Activated naive CD4-positive, alpha-beta T cell treated with anti-CD3 and anti-CD28 coated beads, Interleukin-2, amount 10 ng/mL, durations not matched to agents 7 days and 5 days (primary cell): ENCODE data around the gene TASP1.

ENCODE experiments used
- CTCF ChIA-PET: fragments of 350-600 bp; sonication (Branson Sonifier 250); formaldehyde crosslinking; loops from one replicate; lab custom pipeline; 2021; ENCODE audit warnings: antibody characterized with exemption; lab: Charles Lee
- DNase-seq: peaks from one replicate; pipeline ENCODE4 v3.0.0-alpha.2; 2020
- H3K27ac Mint-ChIP-seq: one replicate; pipeline ENCODE4 v1.8.0; 2021; ENCODE audit warnings: mild to moderate bottlenecking, moderate library complexity, mixed read lengths
- H3K27me3 Mint-ChIP-seq: one replicate; pipeline ENCODE4 v1.8.0; 2021; ENCODE audit warnings: mild to moderate bottlenecking, mixed read lengths
- H3K36me3 Mint-ChIP-seq: one replicate; pipeline ENCODE4 v1.8.0; 2021; ENCODE audit warnings: mixed read lengths
- H3K4me1 Mint-ChIP-seq: one replicate; pipeline ENCODE4 v1.8.0; 2021; ENCODE audit warnings: mixed read lengths
- H3K4me3 Mint-ChIP-seq: one replicate; pipeline ENCODE4 v1.8.0; 2021; ENCODE audit warnings: mild to moderate bottlenecking, moderate library complexity, mixed read lengths
- H3K9me3 Mint-ChIP-seq: one replicate; pipeline ENCODE4 v1.8.0; 2021; ENCODE audit warnings: mixed read lengths

TASP1 gene

GRCh38 chr20:13420625-13421024, 218.1 kb downstream of the TASP1 start:
- no peak for DNase-seq
- CTCF ChIA-PET: interaction anchor here (0.6 kb wide), 1 partner anchor 39 kb away, joined by 3 read pairs; no protein-coding TSS in a partner anchor
- no peaks in the 10 kb centered on the region for H3K27me3 Mint-ChIP-seq
- no peaks in the 10 kb centered on the region for H3K9me3 Mint-ChIP-seq
- H3K36me3 Mint-ChIP-seq: peaks cover under 1% of the 10 kb centered on the region
- no peak overlapping the region for H3K4me3 Mint-ChIP-seq
- no peaks in the 10 kb centered on the region for H3K4me1 Mint-ChIP-seq
- H3K27ac Mint-ChIP-seq: no peak overlapping the region

- H3K36me3 Mint-ChIP-seq: peaks cover 2% of the 10 kb centered on the region
- CTCF ChIA-PET: no interaction called here
- no peaks in the 10 kb centered on the region for H3K9me3 Mint-ChIP-seq
- H3K27me3 Mint-ChIP-seq: no peaks in the 10 kb centered on the region
- no peaks in the 10 kb centered on the region for H3K4me1 Mint-ChIP-seq
- H3K27ac Mint-ChIP-seq: no peak overlapping the region
- no peak for DNase-seq
- H3K4me3 Mint-ChIP-seq: no peak overlapping the region
Observed at GRCh38 chr20:13419477-13419876, 219.3 kb downstream of the TASP1 start.

DNA sequence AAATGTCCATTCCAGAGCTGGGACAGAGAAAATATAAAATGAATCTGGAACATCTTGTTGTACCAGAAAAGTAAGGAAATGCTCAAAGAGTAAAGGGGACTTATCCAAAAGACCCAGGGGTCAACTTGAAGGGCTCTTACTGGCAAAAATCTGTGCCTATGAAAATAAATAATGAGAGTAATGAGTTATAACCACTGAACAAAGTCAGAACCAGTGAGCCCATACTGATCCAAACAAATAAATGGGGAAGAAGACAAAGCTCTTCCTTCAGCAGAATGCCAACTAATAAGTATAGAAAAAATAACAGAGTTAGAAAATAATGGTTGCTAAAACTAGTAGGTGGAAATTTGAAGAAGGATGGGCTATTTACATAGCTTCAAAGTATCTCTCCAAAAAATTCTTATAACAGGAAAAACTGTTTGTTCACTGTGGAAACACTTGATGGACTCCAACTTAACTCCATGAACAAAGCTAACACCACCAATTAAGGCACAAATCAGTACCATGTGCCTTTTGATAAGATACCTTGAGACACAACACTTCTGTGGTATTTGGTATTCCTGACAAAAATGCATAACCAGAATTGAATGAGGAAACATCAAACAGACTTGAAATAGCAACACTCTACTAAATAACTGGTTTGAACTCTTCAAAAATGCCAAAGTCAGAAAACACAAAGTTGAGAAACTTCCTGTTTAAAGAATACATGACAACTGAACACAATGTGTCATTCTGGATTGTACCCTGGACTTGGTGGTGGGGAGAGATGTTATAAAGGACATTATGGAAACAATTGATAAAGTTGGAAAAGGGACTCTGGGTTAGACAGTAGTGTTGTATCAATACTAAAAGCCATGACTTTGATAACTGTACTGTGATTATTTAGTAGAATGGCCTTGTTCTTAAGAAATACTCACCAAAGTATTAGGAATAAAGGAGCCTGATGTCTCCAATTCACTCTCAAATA, 220.2 kb downstream of the TASP1 start:
- no peak overlapping the region for H3K4me3 Mint-ChIP-seq
- H3K27me3 Mint-ChIP-seq: no peaks in the 10 kb centered on the region
- H3K9me3 Mint-ChIP-seq: no peaks in the 10 kb centered on the region
- no peak overlapping the region for H3K27ac Mint-ChIP-seq
- H3K36me3 Mint-ChIP-seq: peaks cover 2% of the 10 kb centered on the region
- no peak for DNase-seq
- CTCF ChIA-PET: no interaction called here
- H3K4me1 Mint-ChIP-seq: no peaks in the 10 kb centered on the region

DNA sequence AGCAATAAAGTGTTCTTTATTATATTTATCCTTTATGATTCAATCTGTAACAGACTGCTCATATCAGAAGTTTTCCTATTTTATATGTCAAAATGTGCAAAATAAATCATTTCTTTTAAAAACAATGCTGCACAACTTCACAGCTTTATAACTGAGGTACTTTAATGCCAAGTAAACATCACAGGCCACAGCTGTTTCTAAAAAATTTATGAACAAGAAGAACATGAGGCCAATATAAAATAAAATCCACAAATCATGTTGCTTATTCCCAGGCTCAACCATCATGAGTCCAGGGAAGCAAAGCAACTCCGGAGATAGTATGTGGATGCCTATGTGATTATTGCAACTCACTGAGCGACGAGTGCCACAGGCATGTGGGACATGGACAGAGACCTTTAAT, 222.2 kb downstream of the TASP1 start:
- H3K27me3 Mint-ChIP-seq: no peaks in the 10 kb centered on the region

DNA sequence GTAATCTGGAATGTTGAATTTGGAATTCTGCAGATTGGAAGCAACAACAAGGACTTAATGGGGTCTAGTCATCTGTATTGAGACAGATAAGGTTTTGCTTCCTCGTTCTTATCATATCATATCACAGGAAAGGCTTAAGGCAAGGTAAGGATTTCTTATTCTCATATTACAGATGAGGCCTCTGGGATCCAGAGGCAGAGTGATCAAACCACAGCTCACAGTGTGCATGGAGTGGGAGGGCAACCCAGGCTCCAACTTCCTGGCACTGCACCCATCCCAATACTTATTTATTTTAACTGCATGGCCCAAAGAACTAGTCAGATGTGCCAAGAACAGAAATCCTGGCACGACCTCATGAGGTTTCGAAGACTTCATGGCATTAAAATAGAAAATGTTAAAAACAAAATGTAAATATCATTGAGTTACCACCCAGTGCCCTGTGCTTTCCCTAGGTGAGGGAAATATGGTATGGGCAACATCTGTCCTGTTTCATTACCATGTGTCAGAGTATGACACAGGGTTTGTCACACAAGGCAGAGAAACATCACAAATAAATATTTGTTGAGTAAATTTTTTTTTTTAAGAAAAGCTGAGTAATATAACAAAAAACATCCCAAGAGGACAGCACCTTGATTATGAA, 225.8 kb downstream of the TASP1 start:
- DNase-seq: no peak
- Mint-ChIP-seq H3K27me3 (no peaks in the 10 kb centered on the region), H3K4me1 (no peaks in the 10 kb centered on the region), H3K36me3 (peaks cover 2% of the 10 kb centered on the region), H3K27ac (no peak overlapping the region), H3K4me3 (no peak overlapping the region), H3K9me3 (no peaks in the 10 kb centered on the region)
- CTCF ChIA-PET: no interaction called here

More for the DNA sequence above, 222.2 kb downstream of the TASP1 start:
- CTCF ChIA-PET: no interaction called here
- no peak for DNase-seq
- Mint-ChIP-seq H3K36me3 (peaks cover 2% of the 10 kb centered on the region), H3K27ac (no peak overlapping the region), H3K4me1 (no peaks in the 10 kb centered on the region), H3K4me3 (no peak overlapping the region), H3K9me3 (no peaks in the 10 kb centered on the region)

GRCh38 chr20:13404293-13404692, 234.4 kb downstream of the TASP1 start:
- H3K4me3 Mint-ChIP-seq: no peak overlapping the region
- no peaks in the 10 kb centered on the region for H3K4me1 Mint-ChIP-seq
- DNase-seq: no peak
- H3K27me3 Mint-ChIP-seq: no peaks in the 10 kb centered on the region
- CTCF ChIA-PET: interaction anchor here (0.5 kb wide), 1 partner anchor 228 kb away, joined by 3 read pairs; no protein-coding TSS in a partner anchor
- H3K9me3 Mint-ChIP-seq: no peaks in the 10 kb centered on the region
- H3K27ac Mint-ChIP-seq: no peak overlapping the region
- no peaks in the 10 kb centered on the region for H3K36me3 Mint-ChIP-seq

- H3K4me3 Mint-ChIP-seq: no peak overlapping the region
- no peaks in the 10 kb centered on the region for H3K36me3 Mint-ChIP-seq
- H3K27me3 Mint-ChIP-seq: no peaks in the 10 kb centered on the region
- H3K4me1 Mint-ChIP-seq: no peaks in the 10 kb centered on the region
- CTCF ChIA-PET: no interaction called here
- H3K9me3 Mint-ChIP-seq: no peaks in the 10 kb centered on the region
- no peak overlapping the region for H3K27ac Mint-ChIP-seq
- no peak for DNase-seq
Observed at GRCh38 chr20:13403453-13403852, 235.3 kb downstream of the TASP1 start.

- CTCF ChIA-PET: no interaction called here
- no peaks in the 10 kb centered on the region for H3K27me3 Mint-ChIP-seq
- DNase-seq: no peak
- no peak overlapping the region for H3K4me3 Mint-ChIP-seq
- no peaks in the 10 kb centered on the region for H3K4me1 Mint-ChIP-seq
- H3K9me3 Mint-ChIP-seq: no peaks in the 10 kb centered on the region
- no peaks in the 10 kb centered on the region for H3K36me3 Mint-ChIP-seq
- no peak overlapping the region for H3K27ac Mint-ChIP-seq
Observed at GRCh38 chr20:13402986-13403385, 235.7 kb downstream of the TASP1 start.

GRCh38 chr20:13402171-13402760, 236.5 kb downstream of the TASP1 start:
- no peaks in the 10 kb centered on the region for H3K4me1 Mint-ChIP-seq
- CTCF ChIA-PET: no interaction called here
- no peaks in the 10 kb centered on the region for H3K36me3 Mint-ChIP-seq
- no peak overlapping the region for H3K4me3 Mint-ChIP-seq
- DNase-seq: no peak
- no peak overlapping the region for H3K27ac Mint-ChIP-seq
- H3K27me3 Mint-ChIP-seq: no peaks in the 10 kb centered on the region
- H3K9me3 Mint-ChIP-seq: no peaks in the 10 kb centered on the region

- Mint-ChIP-seq H3K27me3 (no peaks in the 10 kb centered on the region), H3K4me1 (no peaks in the 10 kb centered on the region), H3K4me3 (no peak overlapping the region), H3K36me3 (no peaks in the 10 kb centered on the region), H3K27ac (no peak overlapping the region), H3K9me3 (no peaks in the 10 kb centered on the region)
- DNase-seq: no peak
- CTCF ChIA-PET: no interaction called here
Observed at GRCh38 chr20:13401596-13401995, 237.1 kb downstream of the TASP1 start.

DNA sequence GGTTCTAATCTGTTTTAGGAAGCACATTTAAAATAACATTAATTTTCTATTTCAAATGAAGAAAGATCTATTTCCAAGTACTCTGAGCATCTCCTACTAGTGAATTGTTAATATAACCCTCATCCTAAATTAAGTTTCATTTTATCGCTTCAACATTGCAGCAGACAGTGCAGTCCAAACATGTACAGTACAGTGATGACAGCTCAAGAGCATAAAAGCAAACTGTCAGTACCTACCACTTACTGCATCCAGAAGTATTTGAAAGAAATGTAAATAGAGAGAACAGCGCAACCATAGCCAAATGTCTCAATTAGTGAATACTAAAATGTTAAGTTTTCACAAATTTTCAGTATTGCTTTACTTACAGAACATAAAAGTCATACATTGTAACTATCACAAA, 238.3 kb downstream of the TASP1 start:
- no peak for DNase-seq
- CTCF ChIA-PET: no interaction called here
- Mint-ChIP-seq H3K9me3 (no peaks in the 10 kb centered on the region), H3K4me1 (no peaks in the 10 kb centered on the region), H3K27ac (no peak overlapping the region), H3K36me3 (no peaks in the 10 kb centered on the region), H3K4me3 (no peak overlapping the region), H3K27me3 (no peaks in the 10 kb centered on the region)

- DNase-seq: no peak
- H3K27ac Mint-ChIP-seq: no peak overlapping the region
Observed at GRCh38 chr20:13397300-13397724, 241.4 kb downstream of the TASP1 start.

DNA sequence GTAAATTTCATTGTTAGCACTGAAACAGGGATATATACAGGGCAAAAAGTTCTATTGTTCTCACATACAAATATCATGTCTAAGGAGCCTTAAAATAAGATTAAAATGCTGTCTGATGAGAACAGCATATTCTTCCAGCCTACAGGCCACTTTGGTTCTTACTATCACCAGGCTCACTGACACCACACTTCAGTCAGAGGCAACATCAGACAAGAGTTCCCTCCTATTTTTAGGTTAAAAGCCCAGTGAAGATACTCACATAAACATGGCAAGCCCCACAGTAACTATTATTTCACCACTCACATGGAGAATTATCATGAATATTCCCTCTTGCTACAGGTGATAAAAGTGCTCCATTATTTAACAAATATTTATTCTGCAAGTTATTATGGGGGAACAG, 241.9 kb downstream of the TASP1 start:
- Mint-ChIP-seq H3K4me3 (no peak overlapping the region), H3K36me3 (no peaks in the 10 kb centered on the region), H3K27ac (no peak overlapping the region), H3K27me3 (no peaks in the 10 kb centered on the region), H3K4me1 (no peaks in the 10 kb centered on the region), H3K9me3 (peaks cover 2% of the 10 kb centered on the region)
- CTCF ChIA-PET: no interaction called here
- no peak for DNase-seq

More at GRCh38 chr20:13397300-13397724, 241.4 kb downstream of the TASP1 start:
- CTCF ChIA-PET: no interaction called here
- Mint-ChIP-seq H3K36me3 (no peaks in the 10 kb centered on the region), H3K9me3 (no peaks in the 10 kb centered on the region), H3K4me1 (no peaks in the 10 kb centered on the region), H3K27me3 (no peaks in the 10 kb centered on the region), H3K4me3 (no peak overlapping the region)

- CTCF ChIA-PET: no interaction called here
- DNase-seq: no peak
Observed at GRCh38 chr20:13396022-13396421, 242.7 kb downstream of the TASP1 start.

More at GRCh38 chr20:13396022-13396421, 242.7 kb downstream of the TASP1 start:
- no peaks in the 10 kb centered on the region for H3K4me1 Mint-ChIP-seq
- no peaks in the 10 kb centered on the region for H3K27me3 Mint-ChIP-seq
- H3K9me3 Mint-ChIP-seq: peaks cover 2% of the 10 kb centered on the region
- H3K4me3 Mint-ChIP-seq: no peak overlapping the region
- no peak overlapping the region for H3K27ac Mint-ChIP-seq
- no peaks in the 10 kb centered on the region for H3K36me3 Mint-ChIP-seq
